ENCODE data around the gene PI4KB.

DNA sequence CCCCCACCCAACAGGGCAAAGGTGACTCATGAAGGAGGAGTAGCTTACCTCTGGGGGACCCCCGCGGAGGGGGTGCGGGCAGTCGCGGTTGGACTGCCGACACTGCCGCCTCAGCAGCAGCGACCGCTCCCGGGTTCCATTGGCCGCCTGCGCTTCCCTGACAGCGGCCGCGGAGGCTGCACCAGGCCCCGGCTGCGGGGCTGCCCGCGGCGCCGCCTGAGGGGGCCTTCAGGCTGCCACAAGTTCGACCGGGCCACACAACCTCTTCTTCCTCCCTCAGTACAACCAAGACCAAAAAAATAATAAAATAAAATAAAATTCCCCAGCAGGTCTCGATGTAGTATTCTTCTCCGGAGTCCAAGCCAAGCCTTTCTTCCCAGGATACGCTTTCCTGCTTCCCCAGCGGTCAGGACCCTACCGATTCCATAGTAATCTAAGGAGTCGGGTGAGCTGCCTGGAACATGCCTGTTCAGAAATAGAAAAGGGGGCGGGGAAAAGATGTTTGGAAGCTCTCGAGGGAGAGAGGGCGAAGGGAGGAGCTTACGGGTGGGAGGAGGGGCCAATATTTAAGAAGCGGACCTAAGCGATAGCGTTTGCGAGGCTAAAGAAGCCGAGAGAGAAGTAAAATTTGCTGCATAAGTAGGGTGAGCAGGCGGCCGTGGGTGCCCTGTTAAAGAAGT is at the start of gene PI4KB:
- TF ChIP-seq, protein P1, sequence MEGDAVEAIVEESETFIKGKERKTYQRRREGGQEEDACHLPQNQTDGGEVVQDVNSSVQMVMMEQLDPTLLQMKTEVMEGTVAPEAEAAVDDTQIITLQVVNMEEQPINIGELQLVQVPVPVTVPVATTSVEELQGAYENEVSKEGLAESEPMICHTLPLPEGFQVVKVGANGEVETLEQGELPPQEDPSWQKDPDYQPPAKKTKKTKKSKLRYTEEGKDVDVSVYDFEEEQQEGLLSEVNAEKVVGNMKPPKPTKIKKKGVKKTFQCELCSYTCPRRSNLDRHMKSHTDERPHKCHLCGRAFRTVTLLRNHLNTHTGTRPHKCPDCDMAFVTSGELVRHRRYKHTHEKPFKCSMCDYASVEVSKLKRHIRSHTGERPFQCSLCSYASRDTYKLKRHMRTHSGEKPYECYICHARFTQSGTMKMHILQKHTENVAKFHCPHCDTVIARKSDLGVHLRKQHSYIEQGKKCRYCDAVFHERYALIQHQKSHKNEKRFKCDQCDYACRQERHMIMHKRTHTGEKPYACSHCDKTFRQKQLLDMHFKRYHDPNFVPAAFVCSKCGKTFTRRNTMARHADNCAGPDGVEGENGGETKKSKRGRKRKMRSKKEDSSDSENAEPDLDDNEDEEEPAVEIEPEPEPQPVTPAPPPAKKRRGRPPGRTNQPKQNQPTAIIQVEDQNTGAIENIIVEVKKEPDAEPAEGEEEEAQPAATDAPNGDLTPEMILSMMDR (IDR thresholded peaks at IDR 0.05) = peak in 3 of 6 experiments; percentile 14 to 19 (median 17)
- peak in 1 of 2 donors; percentile 60 for TF ChIP-seq POLR2A (IDR thresholded peaks at IDR 0.05)
